Measurements from ENCODE around the gene CHD3. TPM values are rescaled to one million over a fixed set of nuclear protein-coding genes. Genes with fewer than 3 reads are reported as not detected.

The CHD3 gene
- total and polyA plus RNA-seq, 2 of the 13 experiments (the other 11 are each of a cell fraction or from before 2014, with no cell fraction given): 2.7 to 3.7 TPM

GRCh38 chr17:7887482-7888183, 956 bp upstream of the CHD3 start (continued):
- TF ChIP-seq ZBTB40 (IDR thresholded peaks at IDR 0.05) (no peak), ZBTB40 (CRISPR knock-in tag; IDR thresholded peaks at IDR 0.05) (no peak; the same call in none of the 2 replicates), BRD4 (CRISPR knock-in tag; IDR thresholded peaks at IDR 0.05) (no peak), ZNF530 (CRISPR knock-in tag; IDR thresholded peaks at IDR 0.05; ENCODE audit: low read depth) (no peak), ZIK1 (CRISPR knock-in tag; IDR thresholded peaks at IDR 0.05; ENCODE audit: borderline replicate concordance, low read depth) (no peak), ZNF674 (CRISPR knock-in tag; IDR thresholded peaks at IDR 0.05; ENCODE audit: low read depth) (no peak), NR3C1 (CRISPR knock-in tag; IDR thresholded peaks at IDR 0.05) (no peak), ZNF83 (CRISPR knock-in tag; IDR thresholded peaks at IDR 0.05; ENCODE audit: borderline replicate concordance) (peak; percentile 72; the same call in 1 of the 2 replicates), NR2F1 (CRISPR knock-in tag; IDR thresholded peaks at IDR 0.05) (no peak), ZNF790 (CRISPR knock-in tag; IDR thresholded peaks at IDR 0.05; ENCODE audit: borderline replicate concordance) (no peak), ZNF776 (CRISPR knock-in tag; IDR thresholded peaks at IDR 0.05) (no peak), ATF4 (CRISPR knock-in tag; IDR thresholded peaks at IDR 0.05) (no peak), ZNF567 (CRISPR knock-in tag; IDR thresholded peaks at IDR 0.05; ENCODE audit: borderline replicate concordance) (no peak), E2F5 (CRISPR knock-in tag; conservative IDR thresholded peaks at IDR 0.05) (peak; percentile 52; the same call in 1 of the 2 replicates), SMARCC2 (IDR thresholded peaks at IDR 0.05) (no peak), ZNF234 (CRISPR knock-in tag; conservative IDR thresholded peaks at IDR 0.05) (no peak), NCOA2 (CRISPR knock-in tag; IDR thresholded peaks at IDR 0.05) (no peak), PITX1 (CRISPR knock-in tag; IDR thresholded peaks at IDR 0.05) (peak; percentile 17; the same call in 1 of the 2 replicates), NR2F6 (IDR thresholded peaks at IDR 0.05) (no peak), NR2F6 (CRISPR knock-in tag; IDR thresholded peaks at IDR 0.05) (peak; percentile 56; the same call in 1 of the 2 replicates), ZNF713 (CRISPR knock-in tag; IDR thresholded peaks at IDR 0.05) (no peak)
